GM12801 (cell line): ENCODE measurements around the gene IFT80.

ENCODE experiments used
- TF ChIP-seq, protein P1 (sequence below): IDR thresholded peaks from one replicate; pipeline ENCODE4 v1.5.1; 2011; ENCODE audit warnings: control low read depth; ENCODE audit not compliant: insufficient read length; ENCODE audit errors: extremely low read depth

Gene IFT80

DNA sequence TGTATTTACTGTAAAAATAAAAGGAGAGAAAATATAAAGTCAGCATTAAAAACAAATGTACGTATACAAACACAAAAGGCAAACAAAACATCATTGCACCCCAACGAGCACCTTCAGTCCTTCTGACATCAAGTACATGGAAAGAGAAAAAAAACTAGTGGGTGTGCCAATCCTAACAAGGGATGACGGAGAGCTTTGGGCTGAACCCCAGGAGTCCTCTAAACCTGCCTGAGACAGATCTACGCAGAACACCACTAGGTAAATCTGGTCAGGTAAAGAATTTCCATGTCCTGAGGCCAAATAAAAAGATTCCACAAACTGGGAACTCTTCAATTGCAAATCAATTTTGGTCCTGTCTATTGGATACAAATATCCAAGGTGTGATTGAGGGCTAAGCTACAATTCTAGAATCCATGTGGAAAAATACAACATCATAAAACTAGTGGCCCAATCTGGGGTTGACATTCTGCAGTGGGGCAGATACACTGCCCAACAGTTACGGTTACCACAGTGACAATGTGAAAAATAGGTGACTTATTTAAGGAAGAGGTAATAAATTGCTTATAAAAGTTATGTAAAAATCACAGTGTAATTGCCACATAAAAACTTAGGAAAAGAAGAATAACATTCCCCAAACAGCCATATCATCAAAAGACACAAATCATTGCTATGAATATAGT, 14.2 kb downstream of the IFT80 start:
- TF ChIP-seq, protein P1, sequence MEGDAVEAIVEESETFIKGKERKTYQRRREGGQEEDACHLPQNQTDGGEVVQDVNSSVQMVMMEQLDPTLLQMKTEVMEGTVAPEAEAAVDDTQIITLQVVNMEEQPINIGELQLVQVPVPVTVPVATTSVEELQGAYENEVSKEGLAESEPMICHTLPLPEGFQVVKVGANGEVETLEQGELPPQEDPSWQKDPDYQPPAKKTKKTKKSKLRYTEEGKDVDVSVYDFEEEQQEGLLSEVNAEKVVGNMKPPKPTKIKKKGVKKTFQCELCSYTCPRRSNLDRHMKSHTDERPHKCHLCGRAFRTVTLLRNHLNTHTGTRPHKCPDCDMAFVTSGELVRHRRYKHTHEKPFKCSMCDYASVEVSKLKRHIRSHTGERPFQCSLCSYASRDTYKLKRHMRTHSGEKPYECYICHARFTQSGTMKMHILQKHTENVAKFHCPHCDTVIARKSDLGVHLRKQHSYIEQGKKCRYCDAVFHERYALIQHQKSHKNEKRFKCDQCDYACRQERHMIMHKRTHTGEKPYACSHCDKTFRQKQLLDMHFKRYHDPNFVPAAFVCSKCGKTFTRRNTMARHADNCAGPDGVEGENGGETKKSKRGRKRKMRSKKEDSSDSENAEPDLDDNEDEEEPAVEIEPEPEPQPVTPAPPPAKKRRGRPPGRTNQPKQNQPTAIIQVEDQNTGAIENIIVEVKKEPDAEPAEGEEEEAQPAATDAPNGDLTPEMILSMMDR: no peak

DNA sequence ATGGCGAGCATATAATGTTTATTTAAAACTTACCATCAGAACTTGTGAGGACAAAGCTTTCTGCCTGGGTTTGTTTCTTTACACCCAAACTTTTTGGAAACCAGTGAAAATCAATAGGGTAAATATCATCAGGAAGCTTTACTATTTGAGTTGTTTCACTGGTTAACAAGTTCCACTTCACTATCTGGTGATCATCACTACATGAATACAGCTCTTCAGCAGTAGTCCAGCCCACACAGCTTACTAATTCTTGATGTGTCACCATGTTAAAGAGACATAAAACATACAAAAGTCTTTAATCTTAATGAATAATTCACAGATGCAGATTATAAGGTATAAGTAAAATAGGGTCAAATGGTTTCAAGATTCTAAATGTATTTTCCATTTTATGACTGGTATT, 17.6 kb downstream of the IFT80 start:
- TF ChIP-seq, protein P1: no peak

DNA sequence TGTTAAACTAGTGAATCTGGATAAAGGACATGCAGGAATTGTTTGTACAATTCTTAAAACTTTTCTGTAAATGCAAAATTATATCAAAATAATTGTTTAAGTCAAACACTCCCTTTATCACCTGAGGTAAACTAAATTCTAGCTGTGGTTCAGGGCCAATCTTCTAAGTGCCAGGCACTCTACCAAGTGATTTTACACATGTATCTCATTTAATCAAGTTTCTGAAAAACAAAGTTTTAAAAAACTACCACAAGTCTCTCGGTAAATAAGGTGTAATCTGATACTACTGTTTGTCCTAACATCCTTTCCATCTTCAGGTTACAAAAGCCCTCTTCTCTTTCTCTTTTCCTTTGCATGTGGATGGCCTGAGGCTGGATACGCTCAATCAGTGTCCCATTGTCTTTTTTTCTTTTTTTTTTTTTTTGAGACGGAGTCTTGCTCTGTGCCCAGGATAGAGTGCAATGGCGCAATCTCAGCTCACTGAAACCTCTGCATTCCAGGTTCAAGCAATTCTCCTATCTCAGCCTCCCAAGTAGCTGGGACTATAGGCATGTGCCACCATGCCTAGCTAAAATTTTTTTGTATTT, 19.3 kb downstream of the IFT80 start:
- TF ChIP-seq, protein P1: no peak

DNA sequence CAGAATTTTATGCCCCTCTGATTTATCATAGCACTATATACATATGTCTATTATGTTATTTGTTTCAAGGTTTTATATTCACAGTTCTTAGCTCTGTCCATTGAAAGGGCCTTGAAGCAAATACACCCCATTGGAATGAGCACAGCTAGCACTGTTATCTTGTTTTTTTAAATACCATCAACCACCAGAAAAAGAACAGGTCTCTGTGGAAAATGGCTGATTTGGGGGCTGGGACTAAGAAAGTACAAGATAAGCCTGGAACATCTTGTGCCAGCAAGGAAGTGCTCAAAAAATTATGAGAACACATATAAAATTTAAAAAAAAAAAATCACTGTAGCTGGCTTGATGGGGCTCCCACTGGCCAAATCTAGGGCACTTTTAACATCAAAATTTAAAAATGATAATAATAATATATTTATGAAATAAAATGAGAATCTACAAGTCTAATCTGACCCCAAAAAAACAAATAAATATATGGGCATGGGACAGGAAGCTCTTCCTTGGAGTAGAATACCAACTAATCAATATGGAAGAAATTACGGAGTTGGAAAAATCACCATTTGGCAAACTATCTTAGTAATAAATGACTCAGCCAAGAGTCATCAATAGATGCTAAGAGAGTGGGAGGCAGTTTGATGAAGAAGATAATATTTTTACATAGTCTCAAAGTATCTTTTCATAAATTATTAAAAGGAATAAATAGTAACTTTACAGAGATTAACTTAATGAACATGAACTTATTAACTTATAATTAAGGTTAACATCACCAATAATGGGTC, 20.5 kb downstream of the IFT80 start:
- TF ChIP-seq, protein P1: no peak

DNA sequence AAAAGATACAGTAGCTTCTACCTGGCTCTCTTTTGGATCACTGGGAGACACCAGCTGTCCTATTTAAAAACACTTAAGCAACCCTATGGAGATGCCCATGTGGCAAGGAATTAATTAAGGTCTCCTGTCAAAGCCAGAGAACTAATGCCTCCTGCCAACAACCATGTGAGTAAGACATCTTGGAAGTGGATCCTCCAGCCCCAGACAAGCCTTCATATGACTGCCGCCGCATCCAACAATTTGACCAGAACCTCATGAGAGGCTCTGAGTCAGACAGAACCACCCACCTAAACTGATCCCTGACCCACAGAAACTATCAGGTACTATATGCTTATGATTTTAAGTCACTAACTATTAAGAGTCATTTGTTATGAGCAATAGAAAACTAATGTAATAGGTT, 22.3 kb downstream of the IFT80 start:
- TF ChIP-seq, protein P1: no peak

DNA sequence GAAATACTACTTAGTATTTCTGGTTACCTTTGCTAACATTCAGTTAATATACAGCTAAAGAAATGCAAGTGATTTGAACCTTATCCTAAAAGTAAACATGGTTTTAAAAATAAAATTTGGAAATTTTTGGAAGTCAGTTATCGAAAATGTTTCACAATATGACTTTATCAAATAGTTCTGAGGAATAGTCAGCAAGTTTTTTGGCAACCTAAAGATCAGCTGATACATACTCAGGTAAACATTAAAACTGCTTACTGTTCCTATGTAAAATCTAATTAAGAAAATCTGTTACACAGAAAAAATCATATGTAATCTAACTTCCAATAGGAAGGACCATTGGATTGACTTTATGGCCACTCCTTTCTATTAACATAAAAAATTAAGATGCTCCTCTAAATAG, 24.1 kb downstream of the IFT80 start:
- TF ChIP-seq, protein P1: no peak

DNA sequence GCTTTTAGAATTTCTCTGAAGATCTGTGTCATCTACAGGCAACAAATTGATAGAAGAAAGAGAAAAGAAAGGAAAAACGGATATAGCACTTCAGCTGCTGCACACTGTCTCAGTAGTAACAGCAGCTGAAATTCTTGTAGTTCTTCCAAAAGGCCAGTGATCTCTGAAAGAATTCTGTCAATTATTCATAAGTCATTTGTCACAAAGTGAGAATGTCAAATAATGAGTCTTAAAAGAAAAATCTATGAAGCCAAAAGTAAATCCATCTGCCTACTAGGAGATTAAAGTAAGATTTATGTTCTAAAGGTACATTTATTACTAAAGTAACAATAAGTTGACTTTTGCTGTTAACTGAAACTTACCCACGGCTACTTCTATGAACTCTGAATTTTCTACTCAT, 24.6 kb downstream of the IFT80 start:
- TF ChIP-seq, protein P1: no peak
